ENCODE results near the gene CHN1.

The CHN1 gene

DNA sequence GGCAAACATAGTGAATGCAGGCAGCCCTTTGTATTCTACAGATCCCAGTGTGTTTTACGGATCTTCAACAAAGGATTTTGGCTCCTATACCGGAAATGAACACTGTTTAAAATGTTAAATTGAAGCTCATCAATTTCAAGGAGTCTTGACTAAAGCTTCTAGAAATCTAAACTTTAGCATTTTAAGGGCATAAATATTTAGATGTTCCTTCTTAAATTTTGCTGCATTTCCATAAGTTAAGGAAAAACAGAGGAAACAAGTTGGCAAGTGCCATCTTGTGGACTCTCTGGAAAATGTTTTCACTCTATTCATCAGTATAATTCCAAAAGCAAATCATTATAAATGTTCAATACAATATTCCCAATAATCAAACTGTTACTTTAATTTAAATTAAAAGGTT lies 19.6 kb downstream of the CHN1 start:
- H3K4me3 ChIP-seq (ENCODE audit: low read depth, low read length): no peak overlapping the region
- in situ Hi-C loops (cut with HindIII; ENCODE audit: low sequenced_read_pairs): loop anchor here (10.0 kb wide), 1 partner anchor 211 kb away; no protein-coding TSS in a partner anchor
- TF ChIP-seq CTCF (IDR thresholded peaks at IDR 0.05; ENCODE audit: low read depth, low read length): peak; percentile 60
- peak; percentile 63 for DNase-seq (ENCODE audit: low read depth, low spot score)

DNA sequence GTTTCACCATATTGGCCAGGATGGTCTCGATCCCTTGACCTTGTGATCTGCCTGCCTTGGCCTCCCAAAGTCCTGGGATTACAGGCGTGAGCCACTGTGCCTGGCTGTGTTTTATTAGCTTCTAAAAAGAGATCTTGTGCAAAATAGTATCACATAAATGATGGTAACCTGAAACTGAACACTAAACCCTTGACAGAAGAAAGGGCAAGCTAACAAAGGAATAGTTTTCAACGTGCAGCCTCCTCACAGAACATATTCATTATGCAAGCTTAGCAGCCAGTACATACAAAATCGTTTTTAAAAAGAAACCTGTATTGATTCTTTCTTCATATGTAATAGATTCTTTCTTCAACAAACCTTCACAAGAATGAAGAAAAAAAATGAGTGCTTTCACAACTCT lies 20.6 kb downstream of the CHN1 start:
- no peak for TF ChIP-seq CTCF (IDR thresholded peaks at IDR 0.05; ENCODE audit: low read depth, low read length)
- no peak for DNase-seq (ENCODE audit: low read depth, low spot score)
- in situ Hi-C loops (cut with HindIII; ENCODE audit: low sequenced_read_pairs): loop anchor here (10.0 kb wide), 1 partner anchor 210 kb away; no protein-coding TSS in a partner anchor
- no peak overlapping the region for H3K4me3 ChIP-seq (ENCODE audit: low read depth, low read length)

- in situ Hi-C loops (cut with HindIII; ENCODE audit: low sequenced_read_pairs): loop anchor here (10.0 kb wide), 1 partner anchor 207 kb away; no protein-coding TSS in a partner anchor
- H3K4me3 ChIP-seq (ENCODE audit: low read depth, low read length): no peak overlapping the region
- no peak for DNase-seq (ENCODE audit: low read depth, low spot score)
- no peak for TF ChIP-seq CTCF (IDR thresholded peaks at IDR 0.05; ENCODE audit: low read depth, low read length)
Observed at GRCh38 chr2:174981331-174981730, 23.9 kb downstream of the CHN1 start.

- in situ Hi-C loops (cut with HindIII; ENCODE audit: low sequenced_read_pairs): loop anchor here (10.0 kb wide), 1 partner anchor 205 kb away; no protein-coding TSS in a partner anchor
- DNase-seq (ENCODE audit: low read depth, low spot score): no peak
- no peak overlapping the region for H3K4me3 ChIP-seq (ENCODE audit: low read depth, low read length)
- no peak for TF ChIP-seq CTCF (IDR thresholded peaks at IDR 0.05; ENCODE audit: low read depth, low read length)
Observed at GRCh38 chr2:174979996-174980395, 25.2 kb downstream of the CHN1 start.

GRCh38 chr2:174977364-174977763 lies 27.8 kb downstream of the CHN1 start:
- no peak for TF ChIP-seq CTCF (IDR thresholded peaks at IDR 0.05; ENCODE audit: low read depth, low read length)
- no peak overlapping the region for H3K4me3 ChIP-seq (ENCODE audit: low read depth, low read length)
- no peak for DNase-seq (ENCODE audit: low read depth, low spot score)
- in situ Hi-C loops (cut with HindIII; ENCODE audit: low sequenced_read_pairs): no loop called here

DNA sequence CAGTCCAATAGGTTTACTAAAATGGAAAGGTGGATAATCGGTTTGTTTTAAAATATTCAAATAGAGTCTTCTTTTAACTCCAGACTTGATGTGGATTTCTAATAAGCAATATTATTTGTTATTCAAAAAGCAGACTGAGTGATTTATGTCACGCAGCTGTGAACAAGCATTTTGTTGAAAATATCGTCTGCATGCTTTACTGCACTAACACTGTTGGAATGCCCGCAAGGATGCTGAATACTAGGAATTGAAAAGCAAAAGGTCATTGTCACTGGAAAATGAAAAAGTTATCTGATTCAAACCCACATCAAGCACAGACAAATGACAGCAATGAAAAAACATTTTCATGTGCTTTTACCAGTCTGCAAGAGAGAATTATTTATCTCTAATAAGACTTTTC lies 31.1 kb downstream of the CHN1 start:
- TF ChIP-seq CTCF (IDR thresholded peaks at IDR 0.05; ENCODE audit: low read depth, low read length): no peak
- DNase-seq (ENCODE audit: low read depth, low spot score): no peak
- no peak overlapping the region for H3K4me3 ChIP-seq (ENCODE audit: low read depth, low read length)
- in situ Hi-C loops (cut with HindIII; ENCODE audit: low sequenced_read_pairs): no loop called here

DNA sequence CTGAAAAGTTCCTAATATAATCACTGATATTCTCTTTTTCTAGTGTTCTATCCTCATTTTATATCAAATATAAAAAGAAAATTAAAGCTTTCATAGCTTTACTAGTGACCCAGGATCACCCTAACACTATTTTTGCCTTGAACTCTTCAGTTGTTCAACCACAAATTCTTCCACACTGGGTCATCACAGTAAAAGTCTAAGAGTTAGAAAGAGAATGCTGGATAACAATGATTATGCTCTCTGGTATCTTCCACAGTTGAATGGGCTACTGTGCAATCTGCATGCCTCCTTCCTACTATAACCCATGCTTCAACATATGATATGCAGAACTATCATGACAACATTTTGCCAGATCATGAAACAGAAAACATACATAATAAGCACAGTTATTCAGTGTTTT lies 32.3 kb downstream of the CHN1 start:
- in situ Hi-C loops (cut with HindIII; ENCODE audit: low sequenced_read_pairs): no loop called here
- TF ChIP-seq CTCF (IDR thresholded peaks at IDR 0.05; ENCODE audit: low read depth, low read length): no peak
- DNase-seq (ENCODE audit: low read depth, low spot score): peak; percentile 70
- no peak overlapping the region for H3K4me3 ChIP-seq (ENCODE audit: low read depth, low read length)
